ENCODE results near the gene C22orf42. TPM values are rescaled to one million over a fixed set of nuclear protein-coding genes. Genes with fewer than 3 reads are reported as not detected.

C22orf42 gene
- total RNA-seq, 1 donor from 2014 or later, result 13.2 TPM

DNA sequence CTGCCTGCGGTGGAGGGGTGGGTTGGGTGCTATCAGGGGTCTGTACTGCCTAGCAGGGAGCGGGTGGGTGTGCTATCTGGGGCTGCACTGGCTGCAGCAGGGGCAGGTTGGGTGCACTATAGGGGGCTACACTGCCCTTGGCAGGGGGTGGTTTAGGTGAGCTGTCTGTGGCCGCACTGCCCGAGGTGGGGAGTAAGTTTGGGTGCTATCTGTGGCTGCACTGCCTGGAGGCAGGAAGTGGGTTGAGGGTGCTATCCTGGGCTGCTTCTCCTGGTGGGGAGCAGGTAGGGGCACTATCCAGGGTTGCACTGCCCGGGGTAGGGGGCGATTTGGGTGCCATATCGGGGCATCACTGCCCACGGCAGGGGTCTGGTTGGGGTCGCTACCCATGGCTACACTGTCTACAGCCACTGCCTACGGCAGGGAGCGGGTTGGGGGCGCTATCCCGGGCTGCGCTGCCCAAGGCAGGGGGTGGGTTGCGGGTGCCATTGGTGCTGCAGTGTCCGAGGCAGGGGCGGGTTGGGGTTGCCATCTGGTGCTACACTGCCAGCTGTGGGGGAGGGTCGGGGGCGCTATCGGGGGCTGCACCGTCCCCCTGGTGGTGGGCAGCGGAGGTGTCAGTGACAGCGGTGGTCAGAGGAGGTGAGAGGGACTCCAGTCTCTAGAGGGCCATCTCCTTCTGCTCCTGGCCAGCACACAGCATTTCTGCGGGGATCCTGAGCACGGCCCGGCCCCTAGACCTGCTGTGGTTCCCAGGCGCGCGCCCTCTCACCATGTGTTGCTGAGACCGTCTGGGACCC, 47.1 kb upstream of the C22orf42 start:
- Mint-ChIP-seq H3K9me3 (ENCODE audit: low read depth) (no peaks in the 10 kb centered on the region), H3K36me3 (ENCODE audit: insufficient read depth) (no peaks in the 10 kb centered on the region), H3K27ac (no peak overlapping the region), H3K27me3 (peaks cover 40% of the 10 kb centered on the region), H3K4me1 (ENCODE audit: low read depth) (peaks cover 10% of the 10 kb centered on the region), H3K4me3 (ENCODE audit: low read depth) (peak overlapping the region; percentile 31)
- no peak for DNase-seq (ENCODE audit: low spot score, unreplicated experiment)
- TF ChIP-seq CTCF (IDR thresholded peaks at IDR 0.05; ENCODE audit: unreplicated experiment), result no peak

DNA sequence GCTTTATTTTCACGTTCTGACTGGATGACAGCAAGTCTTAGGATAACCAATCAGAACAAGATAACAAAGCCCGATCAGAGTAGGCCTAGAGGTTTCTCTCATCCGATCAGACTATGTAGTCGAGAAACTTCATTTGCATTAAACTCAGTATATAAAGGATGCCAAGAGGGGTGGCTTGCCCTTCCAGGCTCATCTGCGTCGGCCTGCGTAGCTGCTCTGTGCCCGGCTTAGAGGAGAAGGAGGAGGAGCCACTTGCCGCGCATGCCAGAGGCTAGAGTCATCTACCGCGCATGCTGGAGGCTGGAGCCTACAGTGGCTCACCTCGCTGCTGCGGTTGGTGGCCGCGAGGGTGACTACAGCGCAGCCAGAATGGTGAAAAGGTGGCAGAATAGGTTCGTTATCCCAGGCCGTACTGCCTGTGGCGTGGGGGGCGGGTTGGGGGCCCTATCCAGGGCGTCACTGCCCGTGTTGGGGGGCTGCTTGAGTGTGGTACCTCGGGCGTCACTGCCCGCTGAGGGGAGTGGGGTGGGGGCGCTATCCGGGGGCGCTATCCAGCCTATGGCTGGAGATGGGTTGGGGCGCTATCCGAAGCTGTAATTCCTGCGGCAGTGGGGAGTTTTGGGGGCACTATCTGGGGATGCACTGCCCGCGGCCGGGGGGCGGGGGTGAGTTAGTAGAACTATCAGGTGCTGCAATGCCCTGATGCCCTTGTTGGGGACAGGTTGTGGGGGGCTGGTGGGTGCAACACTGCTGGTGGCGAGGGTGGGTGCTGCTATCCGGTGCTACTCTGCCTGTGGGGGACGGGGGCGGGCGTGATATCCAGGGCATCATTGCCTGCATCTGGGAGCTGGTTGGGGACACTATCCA, 46.0 kb upstream of the C22orf42 start, which contains the start of gene RFPL2:
RFPL2 (minus strand) TSS at position 218 of the 867 bp plus-strand sequence. CDS start 2,622 bp downstream, outside the sequence.
- peaks cover 10% of the 10 kb centered on the region for H3K4me1 Mint-ChIP-seq (ENCODE audit: low read depth)
- H3K36me3 Mint-ChIP-seq (ENCODE audit: insufficient read depth), result no peaks in the 10 kb centered on the region
- peaks cover 45% of the 10 kb centered on the region for H3K27me3 Mint-ChIP-seq
- H3K27ac Mint-ChIP-seq, result peak within 1 kb of the TSS; percentile 79
- DNase-seq (ENCODE audit: low spot score, unreplicated experiment), result peak; percentile 62
- no peak for TF ChIP-seq CTCF (IDR thresholded peaks at IDR 0.05; ENCODE audit: unreplicated experiment)
- no peaks in the 10 kb centered on the region for H3K9me3 Mint-ChIP-seq (ENCODE audit: low read depth)
- peak within 1 kb of the TSS; percentile 81 for H3K4me3 Mint-ChIP-seq (ENCODE audit: low read depth)

GRCh38 chr22:32204040-32204855, 45.1 kb upstream of the C22orf42 start:
- no peak for DNase-seq (ENCODE audit: low spot score, unreplicated experiment)
- H3K27ac Mint-ChIP-seq, result peak overlapping the region; percentile 21
- no peak for TF ChIP-seq CTCF (IDR thresholded peaks at IDR 0.05; ENCODE audit: unreplicated experiment)
- no peaks in the 10 kb centered on the region for H3K9me3 Mint-ChIP-seq (ENCODE audit: low read depth)
- no peaks in the 10 kb centered on the region for H3K36me3 Mint-ChIP-seq (ENCODE audit: insufficient read depth)
- peaks cover 45% of the 10 kb centered on the region for H3K27me3 Mint-ChIP-seq
- H3K4me3 Mint-ChIP-seq (ENCODE audit: low read depth), result peak overlapping the region; percentile 81
- H3K4me1 Mint-ChIP-seq (ENCODE audit: low read depth), result peaks cover 13% of the 10 kb centered on the region

GRCh38 chr22:32203181-32204039, 44.3 kb upstream of the C22orf42 start:
- Mint-ChIP-seq H3K27me3 (peaks cover 45% of the 10 kb centered on the region), H3K27ac (no peak overlapping the region), H3K4me1 (ENCODE audit: low read depth) (peaks cover 16% of the 10 kb centered on the region), H3K9me3 (ENCODE audit: low read depth) (no peaks in the 10 kb centered on the region), H3K36me3 (ENCODE audit: insufficient read depth) (no peaks in the 10 kb centered on the region), H3K4me3 (ENCODE audit: low read depth) (peak overlapping the region; percentile 81)
- TF ChIP-seq CTCF (IDR thresholded peaks at IDR 0.05; ENCODE audit: unreplicated experiment), result no peak
- DNase-seq (ENCODE audit: low spot score, unreplicated experiment), result no peak

Measured in progenitor cell of endocrine pancreas (in vitro differentiated cells).